ENCODE results near the gene PTPRC.

Gene PTPRC

GRCh38 chr1:198755715-198756114 lies 116.9 kb downstream of the PTPRC start:
- no peak for DNase-seq (ENCODE audit: low read depth)
- no peak overlapping the region for H3K4me3 ChIP-seq (ENCODE audit: low read depth, low read length)
- TF ChIP-seq CTCF (IDR thresholded peaks at IDR 0.05; ENCODE audit: insufficient read depth, low read depth, low read length, missing control alignments): no peak

GRCh38 chr1:198756470-198756869 lies 117.6 kb downstream of the PTPRC start:
- TF ChIP-seq CTCF (IDR thresholded peaks at IDR 0.05; ENCODE audit: insufficient read depth, low read depth, low read length, missing control alignments): no peak
- DNase-seq (ENCODE audit: low read depth): no peak
- no peak overlapping the region for H3K4me3 ChIP-seq (ENCODE audit: low read depth, low read length)

GRCh38 chr1:198761859-198762616 lies 123.2 kb downstream of the PTPRC start:
- DNase-seq (ENCODE audit: low read depth): no peak
- no peak overlapping the region for H3K4me3 ChIP-seq (ENCODE audit: low read depth, low read length)
- no peak for TF ChIP-seq CTCF (IDR thresholded peaks at IDR 0.05; ENCODE audit: insufficient read depth, low read depth, low read length, missing control alignments)

GRCh38 chr1:198763298-198763714 lies 124.5 kb downstream of the PTPRC start:
- no peak overlapping the region for H3K4me3 ChIP-seq (ENCODE audit: low read depth, low read length)
- TF ChIP-seq CTCF (IDR thresholded peaks at IDR 0.05; ENCODE audit: insufficient read depth, low read depth, low read length, missing control alignments): no peak
- no peak for DNase-seq (ENCODE audit: low read depth)

GRCh38 chr1:198764748-198765147 lies 125.9 kb downstream of the PTPRC start:
- DNase-seq (ENCODE audit: low read depth): peak; percentile 15
- H3K4me3 ChIP-seq (ENCODE audit: low read depth, low read length): peak overlapping the region; percentile 18; the same call in 1 of the 2 replicates
- TF ChIP-seq CTCF (IDR thresholded peaks at IDR 0.05; ENCODE audit: insufficient read depth, low read depth, low read length, missing control alignments): no peak

GRCh38 chr1:198765416-198765815 lies 126.6 kb downstream of the PTPRC start:
- TF ChIP-seq CTCF (IDR thresholded peaks at IDR 0.05; ENCODE audit: insufficient read depth, low read depth, low read length, missing control alignments): no peak
- H3K4me3 ChIP-seq (ENCODE audit: low read depth, low read length): no peak overlapping the region
- no peak for DNase-seq (ENCODE audit: low read depth)
